Tibial nerve (tissue), 4 donors: ENCODE measurements around the gene IRS2.

Experiments used
- CTCF ChIP-seq, 5 experiments: fragments of 200-600 bp in 3 of 5; fragments of 450-650 bp in 2 of 5; sonication (generic) in 3 of 5; IDR thresholded peaks; one replicate each; pipeline ENCODE4 v1.5.1; 2016 to 2019; ENCODE audit warnings: antibody characterized with exemption in 5 of 5, mild to moderate bottlenecking in 3 of 5, moderate library complexity in 2 of 5
- EP300 ChIP-seq, 2 donors: sonication (generic); formaldehyde crosslinking; IDR thresholded peaks; one replicate each; pipeline ENCODE4 v1.6.1; 2017; ENCODE audit warnings: antibody characterized with exemption in 2 of 2, mild to moderate bottlenecking in 1 of 2
- POLR2A ChIP-seq, 2 donors: fragments of 450-650 bp; IDR thresholded peaks; one replicate each; pipeline ENCODE4 v1.6.1; 2017; ENCODE audit warnings: antibody characterized with exemption in 2 of 2, mild to moderate bottlenecking in 2 of 2, moderate library complexity in 2 of 2

DNA sequence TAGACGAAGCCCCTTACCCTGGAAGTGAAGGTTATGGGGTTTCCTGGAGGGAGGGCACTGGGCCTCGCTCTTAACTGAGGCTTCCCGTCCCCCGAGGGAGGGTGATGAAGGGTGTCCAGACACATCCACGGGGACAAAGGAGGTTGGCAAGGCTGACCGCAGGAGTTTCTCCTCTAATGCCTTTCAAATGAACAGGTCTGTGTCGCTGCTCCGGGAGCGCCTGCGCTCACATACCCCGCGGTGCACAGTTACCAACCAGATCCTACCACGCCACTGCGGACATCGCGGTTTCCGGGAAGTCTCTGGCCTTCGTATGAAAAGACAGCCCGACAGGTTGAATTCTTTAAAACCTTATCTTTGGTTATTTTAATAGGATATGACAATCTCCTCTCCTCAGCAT, 41.3 kb downstream of the IRS2 start:
- TF ChIP-seq CTCF (IDR thresholded peaks at IDR 0.05) (no peak), POLR2A (IDR thresholded peaks at IDR 0.05) (no peak), EP300 (IDR thresholded peaks at IDR 0.05) (no peak)
